IPS DF 19.7 (cell line): ENCODE results near the gene TEX13C.
"Not testable (repeated sequence)": the region's sequence is repeated elsewhere in the genome, so short reads cannot be mapped to it uniquely, and the experiment has no call there.

Experiments
- DNase-seq: peaks from one replicate; pipeline ENCODE4 v3.0.0-alpha.2; 2013; ENCODE audit warnings: low read depth, low spot score

TEX13C gene

DNA sequence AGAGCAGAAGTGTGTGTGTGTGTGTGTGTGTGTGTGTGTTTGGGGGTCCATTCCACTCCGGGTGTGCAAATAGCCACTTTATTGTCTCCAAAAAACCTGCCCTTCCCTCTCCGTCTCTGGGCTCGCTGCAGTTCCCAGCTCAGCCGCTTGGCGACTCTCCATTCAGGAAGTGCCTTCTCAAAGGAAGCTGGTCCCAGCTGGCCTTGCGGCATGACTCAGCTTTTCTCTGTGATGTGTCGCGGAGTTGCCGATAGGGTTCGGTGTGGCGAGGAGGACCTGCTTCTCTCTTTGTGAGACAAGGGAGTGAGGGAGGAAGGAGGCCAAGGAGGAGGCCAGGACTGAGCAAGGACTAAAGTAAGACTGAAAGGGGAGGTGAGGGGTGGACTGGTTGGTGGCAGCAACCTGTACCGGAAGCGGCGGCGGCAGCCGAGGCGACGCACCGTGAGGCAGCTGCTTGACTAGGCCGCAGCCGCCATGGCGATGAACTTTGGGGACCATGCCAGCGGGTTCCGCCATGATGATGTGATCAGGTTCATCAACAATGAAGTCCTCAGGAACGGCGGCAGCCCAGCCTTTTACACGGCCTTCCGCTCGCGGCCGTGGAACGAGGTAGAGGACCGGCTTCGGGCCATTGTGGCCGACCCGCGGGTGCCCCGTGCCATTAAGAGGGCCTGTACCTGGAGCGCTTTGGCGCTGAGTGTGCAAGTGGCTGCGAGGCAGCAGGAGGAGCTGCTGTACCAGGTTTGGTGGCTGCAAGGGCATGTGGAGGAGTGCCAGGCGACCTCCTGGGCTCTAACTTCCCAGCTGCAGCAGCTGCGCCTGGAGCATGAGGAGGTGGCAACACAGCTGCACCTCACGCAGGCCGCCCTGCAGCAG is at the start of gene TEX13C:
TSS of gene TEX13C (plus strand) at position 226 of the 876 bp plus-strand sequence. CDS start at position 475, 249 bp downstream.
- no peak for DNase-seq

DNA sequence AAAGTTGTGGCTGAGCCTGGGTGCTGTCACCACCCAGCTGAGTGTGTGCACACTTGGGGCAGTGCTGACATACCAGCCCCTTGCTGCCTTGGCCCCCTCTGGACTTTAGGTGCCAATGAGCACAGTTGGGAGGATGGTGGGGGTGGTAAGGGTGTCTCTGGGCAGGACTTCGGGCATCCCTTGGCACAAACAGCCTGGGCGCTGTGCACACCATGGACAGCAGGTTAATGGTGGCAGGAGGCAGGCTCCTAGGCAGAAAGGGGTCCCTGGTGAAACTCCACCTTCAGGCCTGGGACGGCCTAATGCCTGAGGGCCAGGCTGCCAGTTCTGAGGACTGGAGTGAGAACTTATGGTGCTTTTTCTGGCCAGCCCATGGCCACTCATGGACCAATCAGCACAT is 32.4 kb upstream of the TEX13C start:
- no peak for DNase-seq

DNA sequence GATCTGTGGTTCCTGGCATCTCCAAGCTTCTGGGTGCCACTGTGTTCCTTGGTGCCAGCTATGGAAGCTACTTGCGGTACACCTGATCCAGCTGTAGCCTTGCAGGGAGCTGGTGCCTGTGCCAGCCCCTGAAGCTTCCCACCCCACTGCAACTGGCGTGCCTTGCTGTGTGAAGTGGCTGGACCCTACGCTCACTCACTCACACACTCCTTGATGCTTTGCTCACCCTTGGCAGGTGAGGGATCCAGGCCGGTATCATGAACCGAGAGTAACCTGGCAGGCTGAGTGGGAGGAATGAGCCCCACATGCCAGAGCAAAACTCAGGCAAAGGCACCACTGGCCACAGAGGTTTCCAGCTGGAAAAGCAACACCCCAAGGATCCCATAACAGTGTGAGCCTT is 31.3 kb upstream of the TEX13C start:
- DNase-seq: no peak

DNA sequence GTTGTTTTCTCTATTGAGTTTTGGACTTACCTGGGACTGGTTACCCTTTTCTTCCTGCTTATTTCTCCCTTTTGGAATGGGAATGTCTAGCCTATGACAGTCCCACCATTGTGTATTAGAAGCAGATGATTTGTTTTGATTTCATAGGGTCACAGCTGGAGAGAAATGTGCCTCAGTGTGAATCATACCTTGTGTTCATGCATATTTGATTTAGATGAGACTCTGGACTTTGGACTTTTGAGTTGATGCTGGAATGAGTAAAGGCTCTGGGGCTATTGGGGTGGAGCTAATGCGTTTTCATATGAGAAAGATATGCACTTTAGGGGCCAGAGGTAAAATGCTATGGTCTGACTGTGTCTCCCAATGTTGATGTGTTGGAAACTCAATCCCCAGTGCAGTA is 30.5 kb upstream of the TEX13C start:
- DNase-seq: no peak

- DNase-seq: no peak
Observed at GRCh38 chrX:125289920-125290319, 29.8 kb upstream of the TEX13C start.

DNA sequence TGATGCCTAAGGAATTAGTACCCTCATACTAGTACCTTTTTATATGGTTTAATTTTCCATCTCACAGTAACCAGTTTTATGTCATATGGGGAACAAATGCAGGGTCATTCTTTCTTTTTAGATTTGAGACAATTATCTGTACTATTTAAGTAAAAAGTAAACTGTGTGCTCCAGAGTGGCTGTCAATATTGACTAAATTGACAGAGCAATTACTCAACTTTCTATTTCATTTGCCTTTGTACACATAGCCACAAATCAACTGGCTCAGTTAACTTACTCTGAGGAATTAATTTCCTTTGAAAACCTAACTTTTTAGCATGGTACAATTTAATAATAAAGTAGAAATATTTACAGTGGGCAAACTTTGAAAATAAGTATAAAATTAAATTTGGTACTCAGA is 28.5 kb upstream of the TEX13C start:
- no peak for DNase-seq

GRCh38 chrX:125293850-125294780 is 25.6 kb upstream of the TEX13C start:
- DNase-seq: no peak

- no peak for DNase-seq
Observed at GRCh38 chrX:125295337-125295736, 24.3 kb upstream of the TEX13C start.

DNA sequence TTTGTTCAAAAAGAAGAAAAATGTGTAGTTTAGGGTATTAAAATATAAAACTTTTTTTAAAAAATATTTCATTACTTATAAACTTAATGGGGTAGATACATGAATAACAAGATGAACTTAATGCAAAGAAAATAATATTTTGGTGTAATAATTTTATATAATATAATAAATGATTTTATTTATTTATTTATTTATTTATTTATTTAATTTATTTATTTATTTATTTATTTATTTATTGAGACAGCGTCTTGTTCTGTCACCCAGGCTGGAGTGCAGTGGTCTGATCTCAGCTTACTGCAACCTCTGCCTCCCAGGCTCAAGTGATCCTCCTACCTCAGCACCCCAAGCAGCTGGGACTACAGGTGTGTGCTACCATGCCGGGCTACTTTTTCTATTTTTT is 20.8 kb upstream of the TEX13C start:
- DNase-seq: no peak

- DNase-seq: no peak
Observed at GRCh38 chrX:125306335-125306866, 13.3 kb upstream of the TEX13C start.

GRCh38 chrX:125308653-125309052 is 11.0 kb upstream of the TEX13C start:
- DNase-seq: no peak

- DNase-seq: not testable (repeated sequence)
Observed at GRCh38 chrX:125319166-125319565, 505 bp upstream of the TEX13C start.

GRCh38 chrX:125322431-125322830 is 2.8 kb downstream of the TEX13C start:
- DNase-seq: no peak

GRCh38 chrX:125326599-125326998 is 6.9 kb downstream of the TEX13C start:
- DNase-seq: no peak

DNA sequence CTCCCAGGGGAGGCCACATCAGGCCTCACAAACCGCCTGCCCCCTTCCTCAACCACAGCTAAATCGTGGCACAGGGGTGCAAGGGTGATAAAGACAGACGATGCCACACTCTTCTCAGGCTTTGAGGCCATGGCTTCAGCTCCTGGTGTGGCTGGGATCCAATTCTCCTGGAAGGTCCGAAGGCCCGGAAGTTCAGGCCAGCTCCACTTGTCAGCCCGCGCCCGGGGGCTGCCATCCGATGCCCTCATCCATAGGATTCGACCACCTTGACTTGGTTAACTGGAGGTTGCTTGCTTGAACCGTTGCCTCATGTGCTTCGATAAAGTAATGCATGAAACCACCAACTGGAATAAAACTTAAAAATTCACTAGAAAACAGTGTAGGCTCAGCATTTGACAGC is 8.2 kb downstream of the TEX13C start:
- DNase-seq: no peak

- no peak for DNase-seq
Observed at GRCh38 chrX:125333583-125333982, 13.9 kb downstream of the TEX13C start.

GRCh38 chrX:125340490-125340889 is 20.8 kb downstream of the TEX13C start:
- no peak for DNase-seq

DNA sequence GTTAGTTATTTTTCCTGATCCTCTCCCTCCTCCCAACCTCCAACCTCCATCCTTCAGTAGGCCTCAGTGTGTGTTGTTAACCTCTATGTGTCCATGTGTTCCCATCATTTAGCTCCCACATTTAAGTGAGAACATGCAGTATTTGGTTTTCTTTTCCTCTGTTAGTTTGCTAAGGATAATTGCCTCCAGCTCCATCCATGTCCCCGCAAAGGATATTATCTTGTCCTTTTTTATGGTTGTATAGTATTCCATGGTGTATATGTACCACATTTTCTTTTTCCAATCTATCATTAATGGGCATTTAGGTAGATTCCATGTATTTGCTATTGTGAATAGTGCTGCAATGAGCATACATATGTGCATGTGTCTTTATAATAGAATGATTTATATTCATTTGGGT is 54.5 kb downstream of the TEX13C start:
- DNase-seq: no peak
